Type B pancreatic cell (in vitro differentiated cells): ENCODE measurements around the gene HOXA7. TPM values are rescaled to one million over a fixed set of nuclear protein-coding genes. Genes with fewer than 3 reads are reported as not detected.

Experiments used
- DNase-seq: peaks from one replicate; pipeline ENCODE4 v3.0.0; 2021; ENCODE audit warnings: mixed read lengths; ENCODE audit not compliant: unreplicated experiment; ENCODE audit errors: extremely low spot score
- H3K27ac Mint-ChIP-seq: 2 replicates; pipeline ENCODE4 v1.8.0; 2021; ENCODE audit warnings: mild to moderate bottlenecking, mixed read lengths
- H3K27me3 Mint-ChIP-seq: 2 replicates; pipeline ENCODE4 v1.8.0; 2021; ENCODE audit warnings: mixed read lengths
- H3K36me3 Mint-ChIP-seq: 2 replicates; pipeline ENCODE4 v1.8.0; 2021; ENCODE audit warnings: mixed read lengths
- H3K4me1 Mint-ChIP-seq: one replicate; pipeline ENCODE4 v1.8.0; 2021; ENCODE audit warnings: mixed read lengths; ENCODE audit not compliant: unreplicated experiment
- H3K4me3 Mint-ChIP-seq: 2 replicates; pipeline ENCODE4 v1.8.0; 2021; ENCODE audit warnings: mild to moderate bottlenecking, mixed read lengths
- H3K9me3 Mint-ChIP-seq: 2 replicates; pipeline ENCODE4 v1.8.0; 2021; ENCODE audit warnings: mixed read lengths
- CTCF ChIP-seq: fragments of 200-600 bp; sonication (generic); conservative IDR thresholded peaks from 2 replicates; pipeline ENCODE4 v1.5.0; 2021; ENCODE audit warnings: antibody characterized with exemption, mild to moderate bottlenecking
- total RNA-seq: library from RNA; stranded (reverse); gene quantifications from 2 replicates; pipeline ENCODE4 v1.2.1, GENCODE V29; 2021; ENCODE audit warnings: low replicate concordance

Gene HOXA7
- total RNA-seq, 1 donor from 2014 or later = 6.2 TPM

DNA sequence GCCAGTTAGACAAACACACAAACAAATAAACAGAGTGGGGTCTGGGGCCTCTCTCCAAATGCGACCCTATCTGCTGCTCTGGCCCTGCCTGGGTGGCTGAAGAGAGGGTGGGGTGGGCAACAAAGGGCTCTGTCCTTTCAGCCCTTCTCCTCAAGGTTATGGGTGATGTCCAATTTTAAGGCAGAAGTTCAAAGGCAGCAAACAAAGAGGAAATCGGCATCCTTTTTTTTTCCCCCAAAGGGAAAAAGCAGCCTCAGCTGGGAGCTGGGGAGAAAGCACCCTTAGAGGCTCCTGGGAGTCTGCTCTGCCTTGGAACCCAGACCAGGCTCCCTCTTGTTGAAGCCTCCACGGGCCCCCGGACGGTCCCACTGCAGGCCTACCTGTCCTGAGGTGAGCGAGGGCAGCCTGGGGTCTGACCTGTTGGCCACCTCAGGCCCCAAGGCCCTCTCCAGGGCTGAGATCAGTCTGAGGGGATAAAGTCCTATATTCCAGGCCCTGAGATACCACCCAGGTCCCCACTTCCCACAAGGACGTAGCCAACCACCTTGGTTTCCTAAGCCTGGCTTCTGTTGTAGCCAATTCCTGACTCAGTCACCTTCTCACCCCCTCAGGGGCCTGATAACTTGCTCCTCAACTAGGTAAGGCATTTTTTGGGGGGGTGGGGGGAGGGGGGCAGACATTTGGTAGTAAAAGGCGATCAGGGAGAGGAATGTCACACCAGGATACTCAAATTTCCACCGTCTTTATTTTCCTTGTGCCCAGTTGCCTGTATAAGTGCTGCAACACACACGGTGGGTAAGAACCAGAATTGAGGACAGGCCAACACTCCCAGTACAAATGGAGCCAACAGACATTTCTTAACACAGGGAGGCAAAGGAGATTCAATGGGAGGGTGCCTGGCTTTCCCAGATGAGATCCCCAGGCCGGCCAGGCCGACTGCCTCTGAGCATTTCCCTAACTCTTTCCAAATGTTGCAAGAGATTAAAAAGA, 24.3 kb upstream of the HOXA7 start:
- Mint-ChIP-seq H3K36me3 (no peaks in the 10 kb centered on the region), H3K27ac (no peak overlapping the region)
- DNase-seq = no peak

DNA sequence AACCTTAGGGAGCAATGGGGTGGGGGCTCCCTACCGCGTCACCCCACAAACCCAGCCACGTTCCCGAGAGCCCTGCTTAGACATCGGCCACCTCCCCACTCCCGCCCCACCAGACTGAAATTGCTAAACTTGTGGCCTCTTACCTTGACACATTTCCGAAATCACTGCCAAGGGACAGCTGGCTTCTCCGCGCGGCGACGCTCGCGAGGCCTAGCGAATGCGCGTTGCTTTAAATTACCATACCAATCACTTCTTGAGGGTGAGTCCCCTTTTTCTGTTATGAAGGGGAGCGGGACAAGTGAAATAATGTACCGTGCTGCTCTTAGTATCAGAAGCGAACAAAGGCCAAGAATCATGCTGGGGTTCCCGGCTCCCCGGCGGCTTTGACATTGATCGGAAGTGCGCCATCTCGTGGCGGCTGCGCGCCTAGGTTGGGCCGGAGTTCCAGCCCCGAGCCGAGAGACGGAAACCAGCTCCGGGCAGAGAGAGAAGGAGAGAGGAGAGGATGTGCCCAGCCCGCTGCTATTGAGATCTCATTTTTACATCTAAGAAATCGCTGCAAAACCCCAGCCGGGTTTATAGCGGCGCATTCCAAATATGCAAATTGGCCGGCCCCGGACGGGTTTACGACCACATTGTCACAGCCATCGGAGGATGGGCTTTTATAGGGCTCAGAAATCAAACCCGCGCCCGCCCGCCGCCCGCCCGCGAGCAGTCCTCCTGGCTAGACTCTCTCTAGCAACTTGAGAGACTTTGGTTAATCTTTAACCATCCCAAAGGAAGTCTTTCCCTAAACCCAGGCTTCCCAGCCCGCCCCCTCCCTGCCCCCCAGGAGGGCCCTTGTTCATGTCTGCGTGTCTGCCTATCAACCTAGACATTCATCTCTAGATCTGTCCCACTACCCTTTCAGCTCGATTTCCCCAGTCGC, 23.3 kb upstream of the HOXA7 start:
- H3K9me3 Mint-ChIP-seq = no peaks in the 10 kb centered on the region
- H3K4me1 Mint-ChIP-seq = peaks cover 10% of the 10 kb centered on the region
- H3K36me3 Mint-ChIP-seq = no peaks in the 10 kb centered on the region
- H3K4me3 Mint-ChIP-seq = peak overlapping the region; percentile 82
- DNase-seq = no peak
- TF ChIP-seq CTCF = peak; percentile 97
- peak overlapping the region; percentile 48 for H3K27ac Mint-ChIP-seq
- peaks cover 99% of the 10 kb centered on the region for H3K27me3 Mint-ChIP-seq

More for the DNA sequence above, 24.3 kb upstream of the HOXA7 start:
- Mint-ChIP-seq H3K9me3 (no peaks in the 10 kb centered on the region), H3K4me1 (peaks cover 11% of the 10 kb centered on the region), H3K27me3 (peaks cover 99% of the 10 kb centered on the region), H3K4me3 (peak overlapping the region; percentile 52)
- no peak for TF ChIP-seq CTCF

GRCh38 chr7:27179030-27179429, 22.6 kb upstream of the HOXA7 start:
- TF ChIP-seq CTCF = no peak
- Mint-ChIP-seq H3K27me3 (peaks cover 99% of the 10 kb centered on the region), H3K4me3 (peak overlapping the region; percentile 82), H3K27ac (peak overlapping the region; percentile 48), H3K9me3 (no peaks in the 10 kb centered on the region), H3K36me3 (no peaks in the 10 kb centered on the region), H3K4me1 (peaks cover 10% of the 10 kb centered on the region)
- DNase-seq = no peak

DNA sequence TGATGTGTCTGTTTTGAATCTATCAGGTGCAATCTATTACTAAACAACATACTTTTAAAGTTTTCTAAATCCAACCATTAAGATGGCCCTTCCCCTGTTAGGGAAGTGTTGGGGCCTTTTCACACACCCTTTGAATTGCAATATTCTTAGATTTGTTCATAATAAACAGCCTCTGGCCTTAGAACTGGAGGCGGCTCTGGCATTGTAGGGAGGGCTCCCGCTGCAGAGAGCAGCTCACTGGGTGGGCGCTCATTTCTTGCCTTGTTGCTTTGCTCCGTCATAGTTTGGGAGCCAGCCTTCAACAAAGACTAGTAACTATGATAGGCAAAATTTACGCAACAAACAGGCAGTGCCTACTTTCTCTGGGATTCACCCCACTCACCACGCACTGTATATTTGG, 21.9 kb upstream of the HOXA7 start:
- Mint-ChIP-seq H3K4me1 (peaks cover 10% of the 10 kb centered on the region), H3K4me3 (no peak overlapping the region), H3K9me3 (no peaks in the 10 kb centered on the region), H3K36me3 (no peaks in the 10 kb centered on the region), H3K27me3 (peaks cover 93% of the 10 kb centered on the region), H3K27ac (no peak overlapping the region)
- no peak for DNase-seq
- no peak for TF ChIP-seq CTCF

DNA sequence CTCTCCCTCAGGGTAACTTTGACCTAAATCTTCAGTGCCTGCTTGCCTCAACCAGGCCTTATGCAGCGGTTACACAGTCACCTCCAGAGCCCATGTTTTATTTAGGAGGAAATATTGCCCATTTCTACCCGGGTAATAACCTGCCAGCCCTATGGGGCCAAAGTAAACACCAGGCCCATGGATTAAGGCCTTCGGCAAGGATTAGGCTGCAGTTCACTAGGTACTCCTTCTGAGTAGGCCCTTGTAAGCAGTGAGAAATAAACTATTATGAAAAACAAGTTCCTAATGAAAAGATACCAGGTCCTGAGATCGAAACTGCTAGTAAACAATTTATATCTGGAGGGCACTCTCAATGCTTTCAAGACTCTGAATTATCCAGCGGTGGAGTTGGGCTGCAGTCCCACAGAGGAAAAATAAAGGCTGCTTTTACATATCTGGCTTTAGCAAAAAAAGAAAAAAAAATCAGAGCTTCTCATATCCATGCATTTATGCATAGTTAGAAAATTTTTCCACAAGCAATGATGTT, 21.4 kb upstream of the HOXA7 start:
- Mint-ChIP-seq H3K27ac (peak overlapping the region; percentile 15), H3K9me3 (no peaks in the 10 kb centered on the region), H3K36me3 (no peaks in the 10 kb centered on the region), H3K4me1 (peaks cover 8% of the 10 kb centered on the region), H3K4me3 (peak overlapping the region; percentile 17), H3K27me3 (peaks cover 91% of the 10 kb centered on the region)
- no peak for TF ChIP-seq CTCF
- no peak for DNase-seq
